Measurements from ENCODE around the gene ANKRD16. TPM values are rescaled to one million over a fixed set of nuclear protein-coding genes. Genes with fewer than 3 reads are reported as not detected.
"Not testable (repeated sequence)": the region's sequence is repeated elsewhere in the genome, so short reads cannot be mapped to it uniquely, and the experiment has no call there.

ANKRD16 gene
- total and polyA plus RNA-seq, 2 experiments from 2014 or later = 6.4 to 16.1 TPM

GRCh38 chr10:5910323-5911100 lies 20.8 kb upstream of the ANKRD16 start (continued):
- TF ChIP-seq ETS1 (IDR thresholded peaks at IDR 0.05) (no peak), JUNB (IDR thresholded peaks at IDR 0.05; ENCODE audit: unreplicated experiment) (no peak), NANOG (IDR thresholded peaks at IDR 0.05; ENCODE audit: borderline replicate concordance) (no peak), ZNF114 (CRISPR knock-in tag; IDR thresholded peaks at IDR 0.05) (no peak)

- not testable (repeated sequence) for H3K27ac ChIP-seq (ENCODE audit: low read depth); H3K4me2 ChIP-seq; H3K27me3 ChIP-seq (ENCODE audit: insufficient read depth); H3K4me3 Mint-ChIP-seq; ATAC-seq; H3K4me1 Mint-ChIP-seq; H3K9me2 ChIP-seq (ENCODE audit: insufficient read depth); H4K20me1 ChIP-seq (replicated peaks; ENCODE audit: insufficient read depth); H3K27me3 Mint-ChIP-seq (ENCODE audit: insufficient read depth, low read depth, poor library complexity); H3F3A ChIP-seq (replicated peaks; ENCODE audit: low read depth); H3K9me3 Mint-ChIP-seq; H2AFZ ChIP-seq; H3K4me3 ChIP-seq; H3K4me1 ChIP-seq (ENCODE audit: insufficient read depth); H3K27ac Mint-ChIP-seq; DNase-seq (ENCODE audit: low spot score)
- H3K36me3 ChIP-seq (ENCODE audit: insufficient read depth) = peaks cover 22% of the 10 kb centered on the region
- H3K36me3 Mint-ChIP-seq (ENCODE audit: low read depth) = peaks cover 55% of the 10 kb centered on the region
- H3K79me2 ChIP-seq (replicated peaks; ENCODE audit: insufficient read depth) = peaks cover 12% of the 10 kb centered on the region
These were observed 19.0 kb upstream of the ANKRD16 start for GRCh38 chr10:5908676-5909075.

GRCh38 chr10:5906651-5907050 lies 17.0 kb upstream of the ANKRD16 start:
- Histone ChIP-seq H3K27me3 (ENCODE audit: insufficient read depth) (no peaks in the 10 kb centered on the region), H4K20me1 (replicated peaks; ENCODE audit: insufficient read depth) (peaks cover 9% of the 10 kb centered on the region), H3K27ac (ENCODE audit: low read depth) (no peak overlapping the region), H3K4me3 (no peak overlapping the region), H3K9me2 (ENCODE audit: insufficient read depth) (no peaks in the 10 kb centered on the region), H3F3A (replicated peaks; ENCODE audit: low read depth) (no peaks in the 10 kb centered on the region), H3K4me2 (no peak overlapping the region), H3K4me1 (ENCODE audit: insufficient read depth) (no peaks in the 10 kb centered on the region), H3K36me3 (ENCODE audit: insufficient read depth) (peaks cover 15% of the 10 kb centered on the region), H2AFZ (no peak overlapping the region), H3K79me2 (replicated peaks; ENCODE audit: insufficient read depth) (peaks cover 31% of the 10 kb centered on the region)
- no peak for TF ChIP-seq EZH2phosphoT487 (IDR thresholded peaks at IDR 0.05; ENCODE audit: unreplicated experiment)
- no peak for TF ChIP-seq STAT1 (IDR thresholded peaks at IDR 0.05; ENCODE audit: unreplicated experiment)
- no peak for TF ChIP-seq NANOG (IDR thresholded peaks at IDR 0.05; ENCODE audit: borderline replicate concordance)
- TF ChIP-seq POLR2AphosphoS5 (IDR thresholded peaks at IDR 0.05; ENCODE audit: low read depth) = no peak
- TF ChIP-seq JUNB (IDR thresholded peaks at IDR 0.05; ENCODE audit: unreplicated experiment) = no peak
- Mint-ChIP-seq H3K4me3 (no peak overlapping the region), H3K9me3 (no peaks in the 10 kb centered on the region), H3K36me3 (ENCODE audit: low read depth) (peaks cover 44% of the 10 kb centered on the region), H3K4me1 (no peaks in the 10 kb centered on the region), H3K27me3 (ENCODE audit: insufficient read depth, low read depth, poor library complexity) (peaks cover 1% of the 10 kb centered on the region), H3K27ac (no peak overlapping the region)
- ATAC-seq = no peak
- no peak for DNase-seq (ENCODE audit: low spot score)

Measured in GM23338 (cell line).